Inflammatory macrophage treated with lipopolysaccharide for 4 hours (primary cell): ENCODE measurements around the gene WEE1.

ENCODE experiments used
- DNase-seq: peaks from one replicate; pipeline ENCODE4 v3.0.0-alpha.2; 2020

Gene WEE1

DNA sequence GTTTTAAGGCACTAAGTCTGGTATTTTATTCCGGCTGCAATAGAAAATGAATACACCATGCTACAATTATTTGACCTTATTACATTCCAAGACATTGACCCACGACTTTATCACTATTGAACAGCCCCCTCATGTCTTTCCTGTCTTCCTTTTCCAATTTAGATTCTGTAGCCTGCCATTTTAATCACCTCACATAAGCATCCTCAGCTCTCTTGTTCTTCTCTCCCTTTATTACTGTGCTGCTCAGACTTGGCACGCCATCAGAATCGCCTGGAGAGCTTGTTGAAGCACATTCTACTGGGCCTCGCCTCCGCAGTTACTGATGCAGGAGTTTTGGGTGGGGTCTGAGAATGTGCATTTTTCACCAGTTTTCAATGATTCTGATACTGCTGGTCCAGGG is 51.7 kb downstream of the WEE1 start:
- DNase-seq = no peak

DNA sequence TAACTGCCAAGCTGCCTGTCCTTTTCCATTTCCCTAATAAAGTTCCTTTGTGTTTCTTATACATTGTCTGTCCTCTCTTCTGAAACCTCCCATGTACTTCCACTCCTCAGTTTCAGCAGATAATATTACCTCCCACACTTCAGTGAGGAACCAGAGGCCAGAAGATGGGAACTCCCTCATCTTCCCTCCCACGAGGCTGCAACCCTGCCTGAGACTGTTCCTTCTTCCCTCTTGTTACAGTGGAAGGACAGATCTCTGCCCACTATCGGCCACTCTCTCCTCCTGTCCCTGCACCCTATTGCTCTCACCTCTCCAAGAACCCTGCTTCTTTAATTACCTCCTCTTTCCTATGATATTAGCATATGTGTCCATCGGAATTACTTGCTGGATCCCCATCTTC is 52.3 kb downstream of the WEE1 start:
- DNase-seq = peak; percentile 89

DNA sequence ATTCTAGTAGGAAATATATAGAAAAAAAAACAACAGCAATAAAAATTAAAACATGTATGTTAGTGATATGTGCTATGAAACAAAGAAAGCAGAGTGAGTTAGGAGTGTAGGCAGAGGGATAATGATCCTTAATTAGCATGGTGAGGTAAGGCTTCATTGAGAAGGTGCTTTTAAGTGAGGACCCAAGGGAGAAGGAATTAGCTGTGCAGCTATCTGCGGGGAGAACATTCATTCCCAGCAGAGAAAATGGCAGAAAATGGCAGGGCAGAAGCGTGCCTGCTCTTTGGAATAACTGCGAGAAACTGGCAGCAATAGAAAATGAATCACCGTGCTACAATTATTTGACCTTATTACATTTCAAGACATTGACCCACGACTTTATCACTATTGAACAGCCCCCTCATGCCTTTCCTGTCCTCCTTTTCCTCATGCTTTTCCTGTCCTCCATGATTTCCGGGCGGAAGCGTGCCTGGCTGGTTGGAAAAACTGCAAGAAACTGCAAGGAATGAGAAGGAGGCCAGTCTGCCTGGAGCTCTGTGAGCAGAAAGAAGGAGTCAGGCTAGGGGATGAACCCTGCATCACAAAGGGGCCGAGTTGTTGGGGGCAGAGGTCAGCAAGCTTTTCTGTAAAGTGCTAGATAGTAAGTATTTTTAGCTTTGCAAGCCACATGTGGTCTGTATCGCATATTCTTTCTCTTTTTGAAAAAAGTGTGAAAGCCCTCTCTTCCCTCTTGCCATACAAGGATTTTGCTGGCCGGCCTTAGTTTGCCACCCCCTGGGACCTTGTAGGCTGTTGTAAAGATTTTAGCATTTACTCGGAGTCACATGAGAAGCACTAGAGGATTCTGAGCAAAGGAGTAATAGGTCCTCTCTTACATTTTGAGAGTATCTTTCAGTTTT is 53.3 kb downstream of the WEE1 start:
- peak; percentile 23 for DNase-seq

DNA sequence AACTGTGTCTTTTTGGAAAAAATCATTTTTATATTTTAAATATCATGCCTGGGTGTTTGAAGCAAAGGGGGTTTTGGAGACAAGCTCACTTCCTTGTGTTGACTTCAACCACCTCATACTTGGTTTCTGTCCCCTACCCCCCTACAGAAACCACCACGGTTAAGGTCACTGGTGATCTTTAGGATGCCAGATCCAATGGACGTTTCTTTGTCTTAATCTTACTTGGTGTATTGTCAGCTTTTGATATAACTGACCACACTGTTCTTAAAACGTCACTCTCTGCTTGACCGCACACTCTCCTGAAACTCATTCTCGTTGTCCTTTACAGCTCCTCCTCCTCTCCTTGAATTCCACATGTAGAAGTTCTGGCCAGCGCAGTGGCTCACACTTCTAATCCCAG is 55.6 kb downstream of the WEE1 start:
- no peak for DNase-seq

DNA sequence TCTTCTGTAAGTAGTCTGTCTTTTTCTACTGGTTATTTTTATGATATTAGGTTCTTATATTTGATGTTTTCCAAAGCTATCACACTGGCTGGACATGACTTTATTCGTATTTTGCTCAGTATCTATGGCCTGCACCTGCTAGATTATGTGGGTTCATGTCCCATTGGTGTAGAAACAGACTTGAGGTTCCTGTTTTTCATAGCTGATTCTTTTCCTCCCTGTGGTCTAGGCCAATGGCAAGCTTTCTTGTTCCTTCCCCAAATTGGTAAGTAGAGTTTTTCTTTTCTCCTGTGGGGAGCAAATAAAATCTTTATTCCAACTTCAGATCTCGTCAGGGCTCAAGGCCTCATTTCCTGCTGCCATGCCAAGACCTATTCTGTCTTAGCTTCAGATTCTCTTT is 60.2 kb downstream of the WEE1 start:
- DNase-seq = peak; percentile 26

DNA sequence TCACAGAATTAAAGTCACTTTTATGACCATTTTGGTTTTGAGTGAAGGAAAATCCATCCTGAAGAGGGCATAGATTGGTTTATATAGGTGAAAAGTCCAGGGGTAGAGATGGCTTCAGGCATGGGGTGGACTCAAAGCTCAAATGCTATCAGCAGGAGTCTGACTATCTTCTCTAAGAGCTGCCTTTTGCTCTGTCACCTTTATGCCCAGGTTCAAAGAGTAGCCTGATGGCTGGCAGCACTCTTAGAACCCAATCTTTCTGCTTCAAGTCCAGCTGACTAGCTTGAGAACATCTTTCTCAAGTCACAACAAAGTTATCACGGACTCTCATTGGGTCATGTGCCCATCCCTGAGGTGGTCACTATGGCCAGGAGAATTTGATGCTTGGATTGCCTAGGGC is 63.2 kb downstream of the WEE1 start:
- no peak for DNase-seq

DNA sequence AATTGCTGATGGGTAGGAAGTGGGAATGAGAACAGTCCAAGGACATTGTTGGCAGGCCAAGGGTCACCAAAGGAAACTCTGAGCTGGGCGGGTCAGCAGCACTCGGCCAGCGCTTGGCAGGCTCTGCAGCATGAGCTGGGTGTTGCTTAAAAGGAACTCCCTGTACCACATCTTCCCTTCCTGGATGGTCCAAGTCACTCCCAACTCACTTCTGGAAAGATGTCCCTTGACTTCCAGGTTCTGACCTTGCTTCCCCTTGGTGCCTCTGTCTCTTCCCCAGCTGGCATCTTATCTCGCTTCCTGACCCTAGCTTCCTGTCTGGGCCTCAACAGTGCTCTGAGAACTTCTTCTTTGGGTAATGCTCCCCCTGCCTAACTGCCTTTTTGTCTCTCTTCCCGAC is 65.6 kb downstream of the WEE1 start:
- peak; percentile 23 for DNase-seq
